ENCODE results near the gene DCTD.

The DCTD gene

DNA sequence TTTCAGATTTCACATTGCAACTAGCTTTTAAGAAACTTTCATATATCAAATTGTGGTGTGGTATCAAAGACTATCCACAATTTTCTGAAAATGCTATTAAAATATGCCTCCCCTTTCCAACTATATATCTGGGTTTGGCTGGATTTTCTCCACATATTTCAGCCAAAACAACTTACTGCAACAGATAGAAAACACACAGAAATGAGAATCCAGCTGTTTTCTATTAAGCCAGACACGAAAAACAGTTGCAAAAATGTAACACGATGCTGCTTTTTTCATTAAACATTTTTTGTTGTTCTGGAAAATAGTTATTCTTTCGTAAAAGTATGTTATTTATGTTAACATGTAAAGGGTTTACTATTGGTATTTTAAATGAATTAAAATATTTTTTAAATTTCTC, 33.1 kb downstream of the DCTD start:
- Histone ChIP-seq H3K9me3 (ENCODE audit: insufficient read depth, low read depth, low read length) (peaks cover 6% of the 10 kb centered on the region; the same call in 1 of the 2 replicates), H3K4me1 (ENCODE audit: insufficient read depth, low read length, poor library complexity, severe bottlenecking) (no peaks in the 10 kb centered on the region), H3K9me2 (replicated peaks; ENCODE audit: low read depth, low read length) (no peaks in the 10 kb centered on the region), H3F3A (ENCODE audit: low read depth) (no peaks in the 10 kb centered on the region), H3K27me3 (ENCODE audit: insufficient read depth, low read length, poor library complexity, severe bottlenecking) (peaks cover 3% of the 10 kb centered on the region), H3K4me3 (ENCODE audit: low read length, poor library complexity, severe bottlenecking) (no peak overlapping the region), H3K79me2 (ENCODE audit: insufficient read depth, low read length) (no peaks in the 10 kb centered on the region), H3K36me3 (ENCODE audit: insufficient read depth, low read length) (peaks cover 67% of the 10 kb centered on the region), H4K20me1 (ENCODE audit: insufficient read depth, low read length, poor library complexity, severe bottlenecking) (no peaks in the 10 kb centered on the region), H3K4me2 (ENCODE audit: low read depth, low read length, poor library complexity, severe bottlenecking) (no peak overlapping the region), H3K9ac (ENCODE audit: low read depth, low read length, poor library complexity, severe bottlenecking) (no peak overlapping the region), H2AFZ (ENCODE audit: low read length) (no peak overlapping the region)
- TF ChIP-seq EZH2phosphoT487 (IDR thresholded peaks at IDR 0.05; ENCODE audit: borderline replicate concordance) = no peak

GRCh38 chr4:182883351-182883750, 33.8 kb downstream of the DCTD start:
- Histone ChIP-seq H4K20me1 (ENCODE audit: insufficient read depth, low read length, poor library complexity, severe bottlenecking) (no peaks in the 10 kb centered on the region), H3K79me2 (ENCODE audit: insufficient read depth, low read length) (no peaks in the 10 kb centered on the region), H3K4me1 (ENCODE audit: insufficient read depth, low read length, poor library complexity, severe bottlenecking) (no peaks in the 10 kb centered on the region), H3K4me2 (ENCODE audit: low read depth, low read length, poor library complexity, severe bottlenecking) (no peak overlapping the region), H3K9me2 (replicated peaks; ENCODE audit: low read depth, low read length) (no peaks in the 10 kb centered on the region), H3K4me3 (ENCODE audit: low read length, poor library complexity, severe bottlenecking) (no peak overlapping the region), H3K36me3 (ENCODE audit: insufficient read depth, low read length) (peaks cover 61% of the 10 kb centered on the region), H3K9ac (ENCODE audit: low read depth, low read length, poor library complexity, severe bottlenecking) (no peak overlapping the region), H3F3A (ENCODE audit: low read depth) (no peaks in the 10 kb centered on the region), H3K27me3 (ENCODE audit: insufficient read depth, low read length, poor library complexity, severe bottlenecking) (peaks cover 3% of the 10 kb centered on the region), H2AFZ (ENCODE audit: low read length) (no peak overlapping the region), H3K9me3 (ENCODE audit: insufficient read depth, low read depth, low read length) (peaks cover 6% of the 10 kb centered on the region; the same call in 1 of the 2 replicates)
- TF ChIP-seq, protein P1, sequence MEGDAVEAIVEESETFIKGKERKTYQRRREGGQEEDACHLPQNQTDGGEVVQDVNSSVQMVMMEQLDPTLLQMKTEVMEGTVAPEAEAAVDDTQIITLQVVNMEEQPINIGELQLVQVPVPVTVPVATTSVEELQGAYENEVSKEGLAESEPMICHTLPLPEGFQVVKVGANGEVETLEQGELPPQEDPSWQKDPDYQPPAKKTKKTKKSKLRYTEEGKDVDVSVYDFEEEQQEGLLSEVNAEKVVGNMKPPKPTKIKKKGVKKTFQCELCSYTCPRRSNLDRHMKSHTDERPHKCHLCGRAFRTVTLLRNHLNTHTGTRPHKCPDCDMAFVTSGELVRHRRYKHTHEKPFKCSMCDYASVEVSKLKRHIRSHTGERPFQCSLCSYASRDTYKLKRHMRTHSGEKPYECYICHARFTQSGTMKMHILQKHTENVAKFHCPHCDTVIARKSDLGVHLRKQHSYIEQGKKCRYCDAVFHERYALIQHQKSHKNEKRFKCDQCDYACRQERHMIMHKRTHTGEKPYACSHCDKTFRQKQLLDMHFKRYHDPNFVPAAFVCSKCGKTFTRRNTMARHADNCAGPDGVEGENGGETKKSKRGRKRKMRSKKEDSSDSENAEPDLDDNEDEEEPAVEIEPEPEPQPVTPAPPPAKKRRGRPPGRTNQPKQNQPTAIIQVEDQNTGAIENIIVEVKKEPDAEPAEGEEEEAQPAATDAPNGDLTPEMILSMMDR (conservative IDR thresholded peaks at IDR 0.05; ENCODE audit: low read length) = no peak
- no peak for TF ChIP-seq EZH2phosphoT487 (IDR thresholded peaks at IDR 0.05; ENCODE audit: borderline replicate concordance)

DNA sequence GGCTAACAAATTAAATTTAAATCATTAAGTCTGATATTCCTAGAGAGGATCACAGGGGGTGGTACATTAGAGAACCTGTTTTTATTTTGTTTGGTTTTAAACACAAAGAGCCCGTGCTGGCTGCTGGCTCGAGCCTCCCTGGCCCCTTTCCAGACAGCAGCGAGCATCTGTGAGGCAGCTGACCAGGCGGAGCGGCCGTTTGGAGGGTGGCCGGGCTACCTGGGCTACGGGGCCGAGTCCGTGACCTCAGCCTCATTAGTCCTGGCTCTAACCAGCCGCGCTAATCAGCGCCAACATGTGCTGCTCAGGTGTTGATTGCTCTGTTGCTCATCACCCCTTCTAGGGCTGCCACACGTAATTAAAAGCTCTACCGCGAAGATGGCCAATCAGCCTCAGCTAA, 35.3 kb downstream of the DCTD start:
- no peaks in the 10 kb centered on the region for H4K20me1 ChIP-seq (ENCODE audit: insufficient read depth, low read length, poor library complexity, severe bottlenecking)
- peaks cover 6% of the 10 kb centered on the region; the same call in 1 of the 2 replicates for H3K9me3 ChIP-seq (ENCODE audit: insufficient read depth, low read depth, low read length)
- no peaks in the 10 kb centered on the region for H3F3A ChIP-seq (ENCODE audit: low read depth)
- peaks cover 50% of the 10 kb centered on the region for H3K36me3 ChIP-seq (ENCODE audit: insufficient read depth, low read length)
- H3K27me3 ChIP-seq (ENCODE audit: insufficient read depth, low read length, poor library complexity, severe bottlenecking) = peaks cover 3% of the 10 kb centered on the region
- TF ChIP-seq, protein P1 (conservative IDR thresholded peaks at IDR 0.05; ENCODE audit: low read length) = no peak
- no peak for TF ChIP-seq EZH2phosphoT487 (IDR thresholded peaks at IDR 0.05; ENCODE audit: borderline replicate concordance)
- H3K4me2 ChIP-seq (ENCODE audit: low read depth, low read length, poor library complexity, severe bottlenecking) = no peak overlapping the region
- no peaks in the 10 kb centered on the region for H3K79me2 ChIP-seq (ENCODE audit: insufficient read depth, low read length)
- H2AFZ ChIP-seq (ENCODE audit: low read length) = no peak overlapping the region
- no peak overlapping the region for H3K9ac ChIP-seq (ENCODE audit: low read depth, low read length, poor library complexity, severe bottlenecking)
- no peak overlapping the region for H3K4me3 ChIP-seq (ENCODE audit: low read length, poor library complexity, severe bottlenecking)
- H3K9me2 ChIP-seq (replicated peaks; ENCODE audit: low read depth, low read length) = no peaks in the 10 kb centered on the region
- H3K4me1 ChIP-seq (ENCODE audit: insufficient read depth, low read length, poor library complexity, severe bottlenecking) = no peaks in the 10 kb centered on the region

All from Loucy (cell line).